ENCODE data around the gene PATJ. TPM values are rescaled to one million over a fixed set of nuclear protein-coding genes. Genes with fewer than 3 reads are reported as not detected.

The PATJ gene
- total RNA-seq, 1 experiment from 2014 or later, result 72.2 TPM

DNA sequence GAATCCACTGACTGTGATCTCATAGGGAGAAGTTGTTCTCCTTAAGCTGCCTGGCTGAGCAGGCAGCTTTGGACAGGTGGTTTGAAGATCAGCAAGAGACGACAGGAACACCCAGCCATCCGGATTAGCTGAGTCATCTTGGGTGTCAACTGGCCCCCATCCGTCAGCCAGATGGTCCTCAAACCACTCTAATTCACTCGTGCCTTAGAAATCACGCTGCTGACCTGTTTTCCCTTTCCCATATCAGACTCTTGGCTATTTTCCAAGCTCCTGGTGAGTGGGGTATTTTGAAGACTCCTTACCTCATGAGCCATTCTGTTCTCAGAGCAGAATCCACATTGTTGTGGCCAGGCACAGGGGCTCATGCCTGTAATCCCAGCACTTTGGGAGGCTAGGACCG, 303.3 kb downstream of the PATJ start:
- Mint-ChIP-seq H3K4me3 (ENCODE audit: low read depth, unreplicated experiment) (no peak overlapping the region), H3K27me3 (ENCODE audit: unreplicated experiment) (no peaks in the 10 kb centered on the region), H3K9me3 (ENCODE audit: low read depth, unreplicated experiment) (no peaks in the 10 kb centered on the region), H3K4me1 (ENCODE audit: low read depth, unreplicated experiment) (no peaks in the 10 kb centered on the region), H3K27ac (ENCODE audit: unreplicated experiment) (no peak overlapping the region), H3K36me3 (ENCODE audit: insufficient read depth, unreplicated experiment) (no peaks in the 10 kb centered on the region)
- DNase-seq, result no peak
- BruUV-seq (replicated peaks), result no TSS peak
- intact Hi-C loops (cut with micrococcal nuclease; ENCODE audit: unreplicated experiment), result no loop called here
- CTCF ChIA-PET, result interaction anchor here (0.5 to 1.1 kb wide), 2 partner anchors 9 to 906 kb away, joined by 3 to 4 read pairs; no protein-coding TSS in a partner anchor
- TF ChIP-seq CTCF (IDR thresholded peaks at IDR 0.05; ENCODE audit: unreplicated experiment), result no peak

- CTCF ChIA-PET, result no interaction called here
- Mint-ChIP-seq H3K4me1 (ENCODE audit: low read depth, unreplicated experiment) (no peaks in the 10 kb centered on the region), H3K36me3 (ENCODE audit: insufficient read depth, unreplicated experiment) (no peaks in the 10 kb centered on the region), H3K4me3 (ENCODE audit: low read depth, unreplicated experiment) (no peak overlapping the region), H3K9me3 (ENCODE audit: low read depth, unreplicated experiment) (no peaks in the 10 kb centered on the region), H3K27me3 (ENCODE audit: unreplicated experiment) (no peaks in the 10 kb centered on the region), H3K27ac (ENCODE audit: unreplicated experiment) (no peak overlapping the region)
- no peak for DNase-seq
- no TSS peak for BruUV-seq (replicated peaks)
- TF ChIP-seq CTCF (IDR thresholded peaks at IDR 0.05; ENCODE audit: unreplicated experiment), result no peak
- intact Hi-C loops (cut with micrococcal nuclease; ENCODE audit: unreplicated experiment), result no loop called here
These were observed 304.6 kb downstream of the PATJ start for GRCh38 chr1:62046927-62047326.

- Mint-ChIP-seq H3K36me3 (ENCODE audit: insufficient read depth, unreplicated experiment) (peaks cover 11% of the 10 kb centered on the region), H3K9me3 (ENCODE audit: low read depth, unreplicated experiment) (no peaks in the 10 kb centered on the region), H3K4me1 (ENCODE audit: low read depth, unreplicated experiment) (no peaks in the 10 kb centered on the region), H3K27ac (ENCODE audit: unreplicated experiment) (no peak overlapping the region), H3K27me3 (ENCODE audit: unreplicated experiment) (no peaks in the 10 kb centered on the region), H3K4me3 (ENCODE audit: low read depth, unreplicated experiment) (no peak overlapping the region)
- DNase-seq, result no peak
- CTCF ChIA-PET, result no interaction called here
- intact Hi-C loops (cut with micrococcal nuclease; ENCODE audit: unreplicated experiment), result no loop called here
- BruUV-seq (replicated peaks), result no TSS peak
- TF ChIP-seq CTCF (IDR thresholded peaks at IDR 0.05; ENCODE audit: unreplicated experiment), result no peak
These were observed 307.9 kb downstream of the PATJ start for GRCh38 chr1:62050165-62050564.

- H3K27me3 Mint-ChIP-seq (ENCODE audit: unreplicated experiment), result no peaks in the 10 kb centered on the region
- BruUV-seq (replicated peaks), result no TSS peak
- H3K36me3 Mint-ChIP-seq (ENCODE audit: insufficient read depth, unreplicated experiment), result peaks cover 11% of the 10 kb centered on the region
- no peak overlapping the region for H3K27ac Mint-ChIP-seq (ENCODE audit: unreplicated experiment)
- H3K9me3 Mint-ChIP-seq (ENCODE audit: low read depth, unreplicated experiment), result no peaks in the 10 kb centered on the region
- CTCF ChIA-PET, result no interaction called here
- H3K4me1 Mint-ChIP-seq (ENCODE audit: low read depth, unreplicated experiment), result no peaks in the 10 kb centered on the region
- H3K4me3 Mint-ChIP-seq (ENCODE audit: low read depth, unreplicated experiment), result no peak overlapping the region
- no peak for DNase-seq
- intact Hi-C loops (cut with micrococcal nuclease; ENCODE audit: unreplicated experiment), result no loop called here
- TF ChIP-seq CTCF (IDR thresholded peaks at IDR 0.05; ENCODE audit: unreplicated experiment), result no peak
These were observed 310.7 kb downstream of the PATJ start for GRCh38 chr1:62052946-62053345.

Measured in Calu3 (cell line).